DND-41 (cell line): ENCODE data around the gene DMC1.

Source experiments
- ATAC-seq: fragments of 200-7000 bp; cut with Tn5 transposase; 3 replicates; pipeline ENCODE4 v1.9.1; 2021; ENCODE audit warnings: low read depth; ENCODE audit not compliant: insufficient read depth
- DNase-seq: peaks from one replicate; pipeline ENCODE4 v3.0.0-alpha.2; 2020
- H2AFZ ChIP-seq: 2 replicates; pipeline ENCODE4 v1.6.0; 2012; ENCODE audit warnings: low read depth, low read length
- H3K27ac ChIP-seq: 2 replicates; pipeline ENCODE4 v1.5.1; 2012; ENCODE audit warnings: low read length, inconsistent platforms
- H3K27me3 ChIP-seq: fragments of 200-600 bp; sonication (generic); 2 replicates; pipeline ENCODE4 v1.6.0; 2012; ENCODE audit warnings: low read length, mild to moderate bottlenecking, inconsistent platforms; ENCODE audit not compliant: insufficient read depth, poor library complexity
- H3K36me3 ChIP-seq: 2 replicates; pipeline ENCODE4 v1.5.1; 2012; ENCODE audit warnings: low read length, inconsistent platforms; ENCODE audit not compliant: insufficient read depth
- H3K4me1 ChIP-seq: 2 replicates; pipeline ENCODE4 v1.5.1; 2012; ENCODE audit warnings: mild to moderate bottlenecking, low read length; ENCODE audit not compliant: insufficient read depth
- H3K4me2 ChIP-seq: 2 replicates; pipeline ENCODE4 v1.6.0; 2012; ENCODE audit warnings: mild to moderate bottlenecking, moderate library complexity, low read length, inconsistent platforms; ENCODE audit not compliant: insufficient read depth
- H3K4me3 ChIP-seq, 2 experiments: fragments of 200-600 bp in 1 of 2; shearing (Covaris generic) in 1 of 2; 2 replicates each; pipeline ENCODE4 v1.5.1; 2012 to 2016; ENCODE audit warnings: inconsistent platforms in 2 of 2, low read length in 2 of 2, mild to moderate bottlenecking in 2 of 2, low read depth in 1 of 2, moderate library complexity in 1 of 2
- H3K79me2 ChIP-seq: 2 replicates; pipeline ENCODE4 v1.6.0; 2012; ENCODE audit warnings: low read length, inconsistent platforms; ENCODE audit not compliant: insufficient read depth
- H3K9ac ChIP-seq: 2 replicates; pipeline ENCODE4 v1.6.0; 2012; ENCODE audit warnings: low read depth, mild to moderate bottlenecking, inconsistent platforms, low read length, moderate library complexity
- H3K9me3 ChIP-seq: 2 replicates; pipeline ENCODE4 v1.5.1; 2012; ENCODE audit warnings: low read length, moderate library complexity, mild to moderate bottlenecking, inconsistent platforms; ENCODE audit not compliant: insufficient read depth, severe bottlenecking
- H4K20me1 ChIP-seq: 2 replicates; pipeline ENCODE4 v1.6.0; 2012; ENCODE audit warnings: low read length; ENCODE audit not compliant: insufficient read depth
- CTCF ChIP-seq: IDR thresholded peaks from 2 replicates; pipeline ENCODE4 v1.5.1; 2012; ENCODE audit warnings: borderline replicate concordance, low read length, moderate library complexity, mild to moderate bottlenecking; ENCODE audit not compliant: poor library complexity, severe bottlenecking; ENCODE audit errors: extremely low read depth
- EZH2 ChIP-seq: IDR thresholded peaks from 3 replicates; pipeline ENCODE4 v1.6.1; 2012; ENCODE audit warnings: borderline replicate concordance, low read depth, mild to moderate bottlenecking, moderate library complexity, low read length, inconsistent platforms; ENCODE audit not compliant: severe bottlenecking

The DMC1 gene

GRCh38 chr22:38540701-38541100, 29.3 kb downstream of the DMC1 start:
- H3K36me3 ChIP-seq = no peaks in the 10 kb centered on the region

GRCh38 chr22:38531251-38531938, 38.6 kb downstream of the DMC1 start:
- H3K27ac ChIP-seq = peak overlapping the region; percentile 12; the same call in 1 of the 2 replicates
- H3K79me2 ChIP-seq = no peaks in the 10 kb centered on the region
- TF ChIP-seq CTCF (no peak), EZH2 (no peak)
- H4K20me1 ChIP-seq = no peaks in the 10 kb centered on the region
- H3K36me3 ChIP-seq = no peaks in the 10 kb centered on the region
- ATAC-seq = peak; percentile 50
- no peak overlapping the region for H3K4me3 ChIP-seq
- H3K9ac ChIP-seq = no peak overlapping the region
- peak overlapping the region; percentile 41 for H2AFZ ChIP-seq
- peaks cover 16% of the 10 kb centered on the region for H3K4me1 ChIP-seq
- H3K9me3 ChIP-seq = no peaks in the 10 kb centered on the region
- no peak for DNase-seq
- no peak overlapping the region for H3K4me2 ChIP-seq
- no peaks in the 10 kb centered on the region for H3K27me3 ChIP-seq

More at GRCh38 chr22:38540701-38541100, 29.3 kb downstream of the DMC1 start:
- no peaks in the 10 kb centered on the region for H3K4me1 ChIP-seq
- no peaks in the 10 kb centered on the region for H4K20me1 ChIP-seq
- TF ChIP-seq EZH2 (no peak), CTCF (no peak)
- H3K4me3 ChIP-seq = no peak overlapping the region
- no peak overlapping the region for H3K27ac ChIP-seq
- no peak for ATAC-seq
- H3K79me2 ChIP-seq = no peaks in the 10 kb centered on the region
- DNase-seq = no peak
- H3K9me3 ChIP-seq = peaks cover 9% of the 10 kb centered on the region
- no peak overlapping the region for H3K9ac ChIP-seq
- no peak overlapping the region for H2AFZ ChIP-seq
- no peak overlapping the region for H3K4me2 ChIP-seq
- no peaks in the 10 kb centered on the region for H3K27me3 ChIP-seq

- no peaks in the 10 kb centered on the region for H3K79me2 ChIP-seq
- H3K27ac ChIP-seq = no peak overlapping the region
- TF ChIP-seq EZH2 = no peak
- TF ChIP-seq CTCF = no peak
Observed at GRCh38 chr22:38524429-38524828, 45.6 kb downstream of the DMC1 start.

More at GRCh38 chr22:38524429-38524828, 45.6 kb downstream of the DMC1 start:
- H3K9me3 ChIP-seq = no peaks in the 10 kb centered on the region
- ATAC-seq (no peak), DNase-seq (no peak)
- H3K27me3 ChIP-seq = no peaks in the 10 kb centered on the region
- no peaks in the 10 kb centered on the region for H4K20me1 ChIP-seq
- no peak overlapping the region for H3K4me2 ChIP-seq
- no peak overlapping the region for H3K9ac ChIP-seq
- no peaks in the 10 kb centered on the region for H3K36me3 ChIP-seq
- H3K4me1 ChIP-seq = no peaks in the 10 kb centered on the region
- no peak overlapping the region for H3K4me3 ChIP-seq
- H2AFZ ChIP-seq = no peak overlapping the region
